DND-41 (cell line): Measurements from ENCODE around the gene TBCK.

Experiments used
- ATAC-seq: fragments of 200-7000 bp; cut with Tn5 transposase; 3 replicates; pipeline ENCODE4 v1.9.1; 2021; ENCODE audit warnings: low read depth; ENCODE audit not compliant: insufficient read depth
- DNase-seq: peaks from one replicate; pipeline ENCODE4 v3.0.0-alpha.2; 2020
- H2AFZ ChIP-seq: 2 replicates; pipeline ENCODE4 v1.6.0; 2012; ENCODE audit warnings: low read depth, low read length
- H3K27ac ChIP-seq: 2 replicates; pipeline ENCODE4 v1.5.1; 2012; ENCODE audit warnings: low read length, inconsistent platforms
- H3K27me3 ChIP-seq: fragments of 200-600 bp; sonication (generic); 2 replicates; pipeline ENCODE4 v1.6.0; 2012; ENCODE audit warnings: low read length, mild to moderate bottlenecking, inconsistent platforms; ENCODE audit not compliant: insufficient read depth, poor library complexity
- H3K36me3 ChIP-seq: 2 replicates; pipeline ENCODE4 v1.5.1; 2012; ENCODE audit warnings: low read length, inconsistent platforms; ENCODE audit not compliant: insufficient read depth
- H3K4me1 ChIP-seq: 2 replicates; pipeline ENCODE4 v1.5.1; 2012; ENCODE audit warnings: mild to moderate bottlenecking, low read length; ENCODE audit not compliant: insufficient read depth
- H3K4me2 ChIP-seq: 2 replicates; pipeline ENCODE4 v1.6.0; 2012; ENCODE audit warnings: mild to moderate bottlenecking, moderate library complexity, low read length, inconsistent platforms; ENCODE audit not compliant: insufficient read depth
- H3K4me3 ChIP-seq, 2 experiments: fragments of 200-600 bp in 1 of 2; shearing (Covaris generic) in 1 of 2; 2 replicates each; pipeline ENCODE4 v1.5.1; 2012 to 2016; ENCODE audit warnings: inconsistent platforms in 2 of 2, low read length in 2 of 2, mild to moderate bottlenecking in 2 of 2, low read depth in 1 of 2, moderate library complexity in 1 of 2
- H3K79me2 ChIP-seq: 2 replicates; pipeline ENCODE4 v1.6.0; 2012; ENCODE audit warnings: low read length, inconsistent platforms; ENCODE audit not compliant: insufficient read depth
- H3K9ac ChIP-seq: 2 replicates; pipeline ENCODE4 v1.6.0; 2012; ENCODE audit warnings: low read depth, mild to moderate bottlenecking, inconsistent platforms, low read length, moderate library complexity
- H3K9me3 ChIP-seq: 2 replicates; pipeline ENCODE4 v1.5.1; 2012; ENCODE audit warnings: low read length, moderate library complexity, mild to moderate bottlenecking, inconsistent platforms; ENCODE audit not compliant: insufficient read depth, severe bottlenecking
- H4K20me1 ChIP-seq: 2 replicates; pipeline ENCODE4 v1.6.0; 2012; ENCODE audit warnings: low read length; ENCODE audit not compliant: insufficient read depth
- CTCF ChIP-seq: IDR thresholded peaks from 2 replicates; pipeline ENCODE4 v1.5.1; 2012; ENCODE audit warnings: borderline replicate concordance, low read length, moderate library complexity, mild to moderate bottlenecking; ENCODE audit not compliant: poor library complexity, severe bottlenecking; ENCODE audit errors: extremely low read depth
- EZH2 ChIP-seq: IDR thresholded peaks from 3 replicates; pipeline ENCODE4 v1.6.1; 2012; ENCODE audit warnings: borderline replicate concordance, low read depth, mild to moderate bottlenecking, moderate library complexity, low read length, inconsistent platforms; ENCODE audit not compliant: severe bottlenecking

The TBCK gene

GRCh38 chr4:106019771-106020170, 296.2 kb downstream of the TBCK start:
- no peaks in the 10 kb centered on the region for H3K9me3 ChIP-seq
- TF ChIP-seq EZH2 (no peak), CTCF (no peak)
- no peaks in the 10 kb centered on the region for H3K79me2 ChIP-seq
- H3K4me3 ChIP-seq, result no peak overlapping the region
- DNase-seq, result no peak
- H3K27ac ChIP-seq, result no peak overlapping the region
- no peaks in the 10 kb centered on the region for H3K4me1 ChIP-seq
- ATAC-seq, result no peak
- no peak overlapping the region for H2AFZ ChIP-seq
- no peak overlapping the region for H3K4me2 ChIP-seq
- H3K27me3 ChIP-seq, result no peaks in the 10 kb centered on the region
- no peaks in the 10 kb centered on the region for H3K36me3 ChIP-seq
- no peaks in the 10 kb centered on the region for H4K20me1 ChIP-seq
- no peak overlapping the region for H3K9ac ChIP-seq

GRCh38 chr4:106017975-106018374, 298.0 kb downstream of the TBCK start:
- Histone ChIP-seq H3K4me2 (no peak overlapping the region), H3K27ac (no peak overlapping the region), H3K79me2 (no peaks in the 10 kb centered on the region), H3K36me3 (no peaks in the 10 kb centered on the region), H4K20me1 (no peaks in the 10 kb centered on the region), H3K9ac (no peak overlapping the region), H3K9me3 (no peaks in the 10 kb centered on the region), H2AFZ (no peak overlapping the region), H3K27me3 (no peaks in the 10 kb centered on the region), H3K4me1 (no peaks in the 10 kb centered on the region), H3K4me3 (no peak overlapping the region)
- no peak for TF ChIP-seq CTCF
- TF ChIP-seq EZH2, result no peak
- no peak for ATAC-seq
- DNase-seq, result no peak

GRCh38 chr4:106011387-106011786, 304.6 kb downstream of the TBCK start:
- no peak for DNase-seq
- H3K9ac ChIP-seq, result no peak overlapping the region
- no peaks in the 10 kb centered on the region for H3K27me3 ChIP-seq
- ATAC-seq, result no peak
- no peak overlapping the region for H3K27ac ChIP-seq
- H3K36me3 ChIP-seq, result no peaks in the 10 kb centered on the region
- H3K79me2 ChIP-seq, result no peaks in the 10 kb centered on the region
- no peaks in the 10 kb centered on the region for H3K4me1 ChIP-seq
- no peaks in the 10 kb centered on the region for H4K20me1 ChIP-seq
- no peak overlapping the region for H2AFZ ChIP-seq
- no peak overlapping the region for H3K4me3 ChIP-seq
- no peak overlapping the region for H3K4me2 ChIP-seq
- no peaks in the 10 kb centered on the region for H3K9me3 ChIP-seq
- TF ChIP-seq CTCF (no peak), EZH2 (no peak)

GRCh38 chr4:106010761-106011160, 305.2 kb downstream of the TBCK start:
- Histone ChIP-seq H4K20me1 (no peaks in the 10 kb centered on the region), H3K4me2 (no peak overlapping the region), H2AFZ (no peak overlapping the region), H3K4me1 (no peaks in the 10 kb centered on the region), H3K27ac (no peak overlapping the region), H3K9me3 (no peaks in the 10 kb centered on the region), H3K27me3 (no peaks in the 10 kb centered on the region), H3K36me3 (no peaks in the 10 kb centered on the region), H3K4me3 (no peak overlapping the region), H3K79me2 (no peaks in the 10 kb centered on the region), H3K9ac (no peak overlapping the region)
- no peak for ATAC-seq
- TF ChIP-seq CTCF (no peak), EZH2 (no peak)
- DNase-seq, result no peak
